ENCODE measurements around the gene ZNF253.

The ZNF253 gene

GRCh38 chr19:19943848-19944582 is 78.3 kb downstream of the ZNF253 start:
- no peak for DNase-seq (ENCODE audit: low spot score)
- no peak for TF ChIP-seq CTCF (IDR thresholded peaks at IDR 0.05; ENCODE audit: extremely low read depth, missing control alignments)
